H9 (cell line): ENCODE data around the gene TMEM141. TPM values are rescaled to one million over a fixed set of nuclear protein-coding genes. Genes with fewer than 3 reads are reported as not detected.

Source experiments
- DNase-seq: peaks from one replicate; pipeline ENCODE4 v3.0.0-alpha.2; 2017
- H2AFZ ChIP-seq: one replicate; pipeline ENCODE4 v1.6.1; 2013; ENCODE audit warnings: mild to moderate bottlenecking, low read length, control low read depth, moderate library complexity
- H2AK5ac ChIP-seq: 2 replicates; pipeline ENCODE4 v1.6.1; 2013; ENCODE audit warnings: low read length, control low read depth, mixed read lengths; ENCODE audit not compliant: insufficient read length
- H2BK120ac ChIP-seq: one replicate; pipeline ENCODE4 v1.6.1; 2013; ENCODE audit warnings: low read depth, mild to moderate bottlenecking, low read length, control low read depth, inconsistent platforms; ENCODE audit not compliant: poor library complexity, severe bottlenecking
- H2BK12ac ChIP-seq: 2 replicates; pipeline ENCODE4 v1.6.1; 2013; ENCODE audit warnings: low read length, control low read depth, mixed read lengths, low read depth; ENCODE audit not compliant: insufficient read length
- H2BK15ac ChIP-seq: 2 replicates; pipeline ENCODE4 v1.6.1; 2013; ENCODE audit warnings: low read depth, low read length, control low read depth
- H2BK20ac ChIP-seq: one replicate; pipeline ENCODE4 v1.6.1; 2013; ENCODE audit warnings: low read depth, mild to moderate bottlenecking, low read length, control low read depth, inconsistent platforms; ENCODE audit not compliant: poor library complexity, severe bottlenecking
- H2BK5ac ChIP-seq: 2 replicates; pipeline ENCODE4 v1.6.1; 2013; ENCODE audit warnings: low read length, control low read depth, mixed read lengths; ENCODE audit not compliant: insufficient read length
- H3K14ac ChIP-seq: 2 replicates; pipeline ENCODE4 v1.6.1; 2013; ENCODE audit warnings: low read length, control low read depth; ENCODE audit not compliant: insufficient read depth
- H3K18ac ChIP-seq: 2 replicates; pipeline ENCODE4 v1.6.1; 2013; ENCODE audit warnings: low read depth, mild to moderate bottlenecking, mixed read lengths, low read length, control low read depth; ENCODE audit not compliant: insufficient read length
- H3K23ac ChIP-seq: 2 replicates; pipeline ENCODE4 v1.6.1; 2013; ENCODE audit warnings: low read length, control low read depth, mixed read lengths, low read depth; ENCODE audit not compliant: insufficient read length
- H3K23me2 ChIP-seq: 2 replicates; pipeline ENCODE4 v1.6.1; 2013; ENCODE audit warnings: low read depth, mild to moderate bottlenecking, mixed read lengths, low read length, control low read depth; ENCODE audit not compliant: insufficient read length, poor library complexity, severe bottlenecking
- H3K27ac ChIP-seq: 2 replicates; pipeline ENCODE4 v1.5.1; 2013; ENCODE audit warnings: low read length, control low read depth, mixed read lengths, low read depth; ENCODE audit not compliant: insufficient read length
- H3K27me3 ChIP-seq: 2 replicates; pipeline ENCODE4 v1.6.1; 2013; ENCODE audit warnings: low read length, control low read depth, inconsistent platforms; ENCODE audit not compliant: insufficient read depth
- H3K4ac ChIP-seq: 2 replicates; pipeline ENCODE4 v1.6.1; 2013; ENCODE audit warnings: low read depth, mild to moderate bottlenecking, control low read depth, inconsistent platforms, low read length, moderate library complexity
- H3K4me1 ChIP-seq: 2 replicates; pipeline ENCODE4 v1.6.1; 2013; ENCODE audit warnings: low read length, control low read depth, inconsistent platforms; ENCODE audit not compliant: insufficient read depth
- H3K4me2 ChIP-seq: 2 replicates; pipeline ENCODE4 v1.6.1; 2013; ENCODE audit warnings: low read length, control low read depth, mixed read lengths; ENCODE audit not compliant: insufficient read length, insufficient read depth
- H3K56ac ChIP-seq: 2 replicates; pipeline ENCODE4 v1.6.1; 2013; ENCODE audit warnings: low read depth, mild to moderate bottlenecking, mixed read lengths, low read length, control low read depth; ENCODE audit not compliant: insufficient read length
- H3K79me1 ChIP-seq: 2 replicates; pipeline ENCODE4 v1.6.1; 2013; ENCODE audit warnings: low read depth, mild to moderate bottlenecking, moderate library complexity, low read length, control low read depth, inconsistent platforms; ENCODE audit not compliant: insufficient read depth, poor library complexity, severe bottlenecking
- H3K79me2 ChIP-seq: 2 replicates; pipeline ENCODE4 v1.6.1; 2013; ENCODE audit warnings: low read length, control low read depth, inconsistent platforms; ENCODE audit not compliant: insufficient read depth
- H3K9ac ChIP-seq: 2 replicates; pipeline ENCODE4 v1.6.1; 2013; ENCODE audit warnings: low read length, control low read depth, mixed read lengths; ENCODE audit not compliant: insufficient read length; ENCODE audit errors: extremely low read depth
- H3K9me3 ChIP-seq: one replicate; pipeline ENCODE4 v1.6.1; 2013; ENCODE audit warnings: low read depth, low read length, inconsistent platforms; ENCODE audit not compliant: control insufficient read depth
- H3T11ph ChIP-seq: one replicate; pipeline ENCODE4 v1.6.1; 2013; ENCODE audit warnings: mild to moderate bottlenecking, low read length, control low read depth, inconsistent platforms
- H4K20me1 ChIP-seq: one replicate; pipeline ENCODE4 v1.6.1; 2013; ENCODE audit not compliant: control insufficient read depth, insufficient read length, insufficient read depth
- H4K5ac ChIP-seq: 2 replicates; pipeline ENCODE4 v1.6.1; 2013; ENCODE audit warnings: low read depth, mild to moderate bottlenecking, mixed read lengths, low read length, control low read depth; ENCODE audit not compliant: insufficient read length
- H4K8ac ChIP-seq: replicated peaks from 2 replicates; pipeline ENCODE4 v1.6.1; 2013; ENCODE audit warnings: low read length, control low read depth, mixed read lengths, low read depth; ENCODE audit not compliant: insufficient read length
- H4K91ac ChIP-seq: 2 replicates; pipeline ENCODE4 v1.6.1; 2013; ENCODE audit warnings: low read depth, mild to moderate bottlenecking, moderate library complexity, mixed read lengths, low read length, control low read depth; ENCODE audit not compliant: insufficient read length
- H3K27ac Mint-ChIP-seq, 3 experiments: 2 replicates in 2 of 3; 3 replicates in 1 of 3; pipeline ENCODE4 v1.8.0; 2020 to 2021; ENCODE audit warnings: mixed read lengths in 3 of 3, mild to moderate bottlenecking in 1 of 3, moderate library complexity in 1 of 3
- H3K27me3 Mint-ChIP-seq: 2 replicates; pipeline ENCODE4 v1.8.0; 2021; ENCODE audit warnings: low read depth, mild to moderate bottlenecking, moderate library complexity, mixed read lengths
- H3K36me3 Mint-ChIP-seq, 3 experiments: 2 replicates in 2 of 3; 3 replicates in 1 of 3; pipeline ENCODE4 v1.8.0; 2020 to 2021; ENCODE audit warnings: low read depth in 3 of 3, mixed read lengths in 3 of 3; ENCODE audit not compliant: insufficient read depth in 1 of 3
- H3K4me1 Mint-ChIP-seq, 2 experiments: 2 replicates each; pipeline ENCODE4 v1.8.0; 2020; ENCODE audit warnings: mixed read lengths in 2 of 2
- H3K4me3 Mint-ChIP-seq, 2 experiments: 2 replicates in 1 of 2; 3 replicates in 1 of 2; pipeline ENCODE4 v1.8.0; 2020 to 2021; ENCODE audit warnings: mild to moderate bottlenecking in 2 of 2, mixed read lengths in 2 of 2, moderate library complexity in 1 of 2
- H3K9me3 Mint-ChIP-seq, 2 experiments: 2 replicates in 1 of 2; 3 replicates in 1 of 2; pipeline ENCODE4 v1.8.0; 2020; ENCODE audit warnings: mild to moderate bottlenecking in 2 of 2, mixed read lengths in 2 of 2, moderate library complexity in 1 of 2
- CTCF ChIP-seq: fragments of 200-600 bp; sonication (generic); conservative IDR thresholded peaks from 3 replicates; pipeline ENCODE4 v1.8.0; 2021; ENCODE audit warnings: antibody characterized with exemption, mild to moderate bottlenecking
- WGBS: extraction: QIAGEN DNeasy Blood & Tissue Kit; methylation state at CpG from one replicate; pipeline ENCODE4 v1.1.7; 2013; ENCODE audit warnings: missing lambda C conversion rate, low lambda C conversion rate, mixed read lengths; ENCODE audit not compliant: insufficient read length; ENCODE audit errors: extremely low coverage; 5-methylcytosine and 5-hydroxymethylcytosine counted together
- total RNA-seq: library from RNA; stranded (reverse); gene quantifications from 2 replicates; pipeline ENCODE4 v1.2.1, GENCODE V29; 2021

The TMEM141 gene
- total RNA-seq, 1 experiment from 2014 or later, result 55.2 TPM

- H4K20me1 ChIP-seq, result no peaks in the 10 kb centered on the region
- H3K14ac ChIP-seq, result no peak overlapping the region
- no peak overlapping the region for H3K4ac ChIP-seq
- H2BK20ac ChIP-seq, result no peak overlapping the region
- no peak overlapping the region for H3K4me2 ChIP-seq
- peaks cover 7 to 11% (median 11%) of the 10 kb centered on the region in 3 experiments for H3K36me3 Mint-ChIP-seq
- no CpG with 5 or more reads among the region's 14 CpGs for WGBS
- H3K4me3 Mint-ChIP-seq, result no peak overlapping the region
- H3K79me2 ChIP-seq, result no peaks in the 10 kb centered on the region
- H3K79me1 ChIP-seq, result no peaks in the 10 kb centered on the region
- H2BK5ac ChIP-seq, result no peak overlapping the region
- no peaks in the 10 kb centered on the region for H3K9me3 ChIP-seq
- no peaks in the 10 kb centered on the region for H3K4me1 ChIP-seq
- H3K27me3 Mint-ChIP-seq, result peaks cover 61% of the 10 kb centered on the region
- H4K5ac ChIP-seq, result no peak overlapping the region
- peaks cover 0 to 3% of the 10 kb centered on the region in 2 experiments; a peak in 3 of 4 replicates for H3K4me1 Mint-ChIP-seq
- no peak overlapping the region for H4K8ac ChIP-seq
- TF ChIP-seq CTCF, result no peak
- no peaks in the 10 kb centered on the region; the same call in 1 of the 2 replicates for H3K27me3 ChIP-seq
- H2BK120ac ChIP-seq, result no peak overlapping the region
- H3K27ac ChIP-seq, result no peak overlapping the region
- no peak overlapping the region for H3K23ac ChIP-seq
- H4K91ac ChIP-seq, result no peak overlapping the region
- no peak overlapping the region for H2AFZ ChIP-seq
- DNase-seq, result no peak
- H3T11ph ChIP-seq, result no peak overlapping the region
- no peak overlapping the region for H2BK12ac ChIP-seq
- H3K9ac ChIP-seq, result no peak overlapping the region
- no peak overlapping the region for H3K18ac ChIP-seq
- H2BK15ac ChIP-seq, result no peak overlapping the region
- no peak overlapping the region for H3K27ac Mint-ChIP-seq
- H3K9me3 Mint-ChIP-seq, result peaks cover 24 to 26% of the 10 kb centered on the region in 2 experiments
- no peak overlapping the region for H2AK5ac ChIP-seq
- no peaks in the 10 kb centered on the region for H3K23me2 ChIP-seq
- H3K56ac ChIP-seq, result no peak overlapping the region
These were observed 13.8 kb upstream of the TMEM141 start for GRCh38 chr9:136777359-136777758.
